Measurements from ENCODE around the gene JARID2.
A peak's percentile ranks its signal among the peaks of the same experiment; 100 is the strongest.

Gene JARID2

DNA sequence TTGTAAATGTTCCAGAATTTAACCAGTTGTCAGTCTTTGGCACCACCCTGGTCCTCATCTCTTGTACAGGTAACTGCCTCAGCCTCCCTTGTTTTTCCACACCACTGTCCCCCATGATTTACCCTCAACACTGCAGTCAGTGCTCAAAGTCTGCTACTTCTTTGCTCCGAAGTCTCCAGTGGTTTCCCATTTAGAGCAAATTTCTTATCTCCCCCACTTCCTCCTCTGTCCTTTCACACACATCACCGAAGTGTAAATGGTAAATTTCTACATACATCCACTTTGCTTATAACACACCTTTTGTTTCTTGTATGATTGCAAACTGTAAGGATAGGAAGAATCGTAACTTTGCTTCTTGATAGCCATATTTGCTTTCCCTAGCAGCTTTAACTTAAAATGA is 115.3 kb downstream of the JARID2 start:
- TF ChIP-seq, protein P1, sequence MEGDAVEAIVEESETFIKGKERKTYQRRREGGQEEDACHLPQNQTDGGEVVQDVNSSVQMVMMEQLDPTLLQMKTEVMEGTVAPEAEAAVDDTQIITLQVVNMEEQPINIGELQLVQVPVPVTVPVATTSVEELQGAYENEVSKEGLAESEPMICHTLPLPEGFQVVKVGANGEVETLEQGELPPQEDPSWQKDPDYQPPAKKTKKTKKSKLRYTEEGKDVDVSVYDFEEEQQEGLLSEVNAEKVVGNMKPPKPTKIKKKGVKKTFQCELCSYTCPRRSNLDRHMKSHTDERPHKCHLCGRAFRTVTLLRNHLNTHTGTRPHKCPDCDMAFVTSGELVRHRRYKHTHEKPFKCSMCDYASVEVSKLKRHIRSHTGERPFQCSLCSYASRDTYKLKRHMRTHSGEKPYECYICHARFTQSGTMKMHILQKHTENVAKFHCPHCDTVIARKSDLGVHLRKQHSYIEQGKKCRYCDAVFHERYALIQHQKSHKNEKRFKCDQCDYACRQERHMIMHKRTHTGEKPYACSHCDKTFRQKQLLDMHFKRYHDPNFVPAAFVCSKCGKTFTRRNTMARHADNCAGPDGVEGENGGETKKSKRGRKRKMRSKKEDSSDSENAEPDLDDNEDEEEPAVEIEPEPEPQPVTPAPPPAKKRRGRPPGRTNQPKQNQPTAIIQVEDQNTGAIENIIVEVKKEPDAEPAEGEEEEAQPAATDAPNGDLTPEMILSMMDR (IDR thresholded peaks at IDR 0.05; ENCODE audit: low read depth, low read length), result no peak
- in situ Hi-C loops (cut with HindIII; ENCODE audit: low sequenced_read_pairs), result no loop called here
- no peak overlapping the region for H3K4me3 ChIP-seq (ENCODE audit: low read depth, low read length)
- no peak for DNase-seq (ENCODE audit: low read depth, low spot score)

DNA sequence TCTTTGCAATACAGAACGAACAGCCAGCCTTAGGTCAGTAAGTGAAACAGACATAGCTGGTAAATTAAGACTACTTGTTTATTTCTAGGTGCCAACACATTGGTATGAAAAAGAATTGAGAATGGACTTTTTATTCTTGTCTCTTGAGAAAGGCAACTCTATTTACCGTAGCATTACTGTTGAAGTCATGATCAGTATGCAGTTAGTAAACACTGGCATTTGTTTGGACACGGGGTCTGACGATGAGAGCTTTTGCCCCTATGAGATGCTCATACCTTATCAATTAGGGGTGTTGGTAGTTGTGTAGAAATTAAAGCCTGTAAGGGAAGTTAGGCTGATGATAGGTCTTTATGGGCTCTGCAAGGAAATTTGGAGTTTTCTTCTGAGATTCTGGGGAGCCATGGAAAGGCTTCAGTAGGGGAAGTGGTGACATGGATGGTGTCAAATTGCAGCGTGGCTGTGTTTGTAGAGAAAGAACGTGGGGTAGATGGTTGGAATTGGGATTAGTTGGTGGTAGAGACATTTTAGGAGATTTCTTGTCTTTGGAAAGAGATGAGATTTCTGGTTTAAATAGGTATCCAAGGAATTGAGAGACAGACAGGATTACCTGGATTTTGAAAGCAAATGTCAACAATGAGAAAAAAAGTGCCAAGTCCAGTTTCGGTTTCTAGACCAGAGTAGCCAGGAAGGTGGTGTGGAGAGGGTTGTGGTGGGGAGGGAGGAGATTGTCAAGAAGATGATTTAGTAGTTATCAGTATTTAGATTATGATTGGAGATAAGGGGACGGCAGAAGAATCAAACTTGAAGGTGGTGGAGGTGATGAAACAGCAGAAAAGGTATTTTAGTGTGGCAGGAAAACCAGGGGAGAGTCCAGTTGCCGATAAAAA is 116.6 kb downstream of the JARID2 start:
- in situ Hi-C loops (cut with HindIII; ENCODE audit: low sequenced_read_pairs), result no loop called here

DNA sequence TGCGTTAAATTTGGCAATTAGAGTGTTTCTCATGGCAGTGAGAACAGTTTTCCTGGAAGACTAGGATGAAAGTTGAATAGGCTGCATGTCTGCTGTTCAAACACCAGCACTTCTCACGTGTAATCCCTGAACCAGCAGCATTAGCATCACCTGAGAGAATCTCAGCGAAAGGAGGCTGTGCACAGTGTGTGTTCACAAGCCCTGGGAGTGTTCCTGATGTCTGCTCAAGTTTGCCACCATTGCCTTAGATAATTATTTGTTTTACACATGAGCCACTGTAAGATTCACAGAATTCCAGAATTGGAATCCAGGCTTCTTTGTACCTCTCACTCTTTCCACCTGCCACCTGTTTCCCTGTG is 117.3 kb downstream of the JARID2 start:
- TF ChIP-seq, protein P1 (IDR thresholded peaks at IDR 0.05; ENCODE audit: low read depth, low read length), result no peak

More for the DNA sequence above, 116.6 kb downstream of the JARID2 start:
- H3K4me3 ChIP-seq (ENCODE audit: low read depth, low read length), result no peak overlapping the region
- DNase-seq (ENCODE audit: low read depth, low spot score), result no peak
- TF ChIP-seq, protein P1 (IDR thresholded peaks at IDR 0.05; ENCODE audit: low read depth, low read length), result no peak

DNA sequence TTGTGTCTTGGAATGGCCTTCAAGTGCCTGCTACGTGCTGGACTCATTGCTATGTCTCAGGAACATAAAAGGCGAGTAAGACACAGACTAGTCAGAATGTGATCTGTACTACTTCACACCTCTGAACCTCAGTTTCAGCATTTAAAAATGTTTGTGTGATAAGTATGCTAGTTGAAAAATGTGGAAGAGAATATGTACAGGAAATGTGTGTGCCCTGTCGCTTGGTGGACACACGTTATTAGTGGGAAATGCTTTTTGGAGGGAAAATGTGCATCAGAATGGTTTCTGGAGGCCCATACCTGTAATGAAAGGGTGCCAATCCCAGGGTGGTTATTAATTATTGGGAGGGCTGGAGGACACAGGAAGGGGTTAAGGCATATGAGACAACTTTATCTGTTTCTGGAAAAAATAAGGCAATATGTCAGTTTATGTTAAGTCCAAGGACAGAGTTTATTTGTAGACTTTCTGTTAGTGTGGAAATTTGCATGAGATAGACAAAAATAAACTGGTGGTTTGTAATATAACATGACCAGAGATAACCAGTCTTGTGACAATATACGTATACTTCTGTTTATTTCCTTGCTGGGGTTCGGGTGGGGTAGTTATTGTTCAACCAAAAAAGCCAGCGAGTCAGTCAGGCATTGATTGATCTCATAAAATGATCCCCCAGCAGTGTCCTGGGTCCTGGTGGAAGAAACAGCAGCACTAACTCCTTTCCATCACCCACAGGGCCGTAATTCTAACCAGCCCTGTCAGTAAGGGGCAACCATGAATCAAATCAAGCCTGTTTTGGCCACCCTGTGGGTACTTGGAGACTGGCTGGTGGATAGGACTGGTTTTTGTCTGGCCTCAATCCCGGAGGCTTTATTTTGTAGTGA is 117.9 kb downstream of the JARID2 start:
- DNase-seq (ENCODE audit: low read depth, low spot score), result no peak
- in situ Hi-C loops (cut with HindIII; ENCODE audit: low sequenced_read_pairs), result no loop called here
- TF ChIP-seq, protein P1 (IDR thresholded peaks at IDR 0.05; ENCODE audit: low read depth, low read length), result no peak
- H3K4me3 ChIP-seq (ENCODE audit: low read depth, low read length), result no peak overlapping the region

More for the DNA sequence above, 117.3 kb downstream of the JARID2 start:
- H3K4me3 ChIP-seq (ENCODE audit: low read depth, low read length), result no peak overlapping the region
- no peak for DNase-seq (ENCODE audit: low read depth, low spot score)
- in situ Hi-C loops (cut with HindIII; ENCODE audit: low sequenced_read_pairs), result no loop called here

DNA sequence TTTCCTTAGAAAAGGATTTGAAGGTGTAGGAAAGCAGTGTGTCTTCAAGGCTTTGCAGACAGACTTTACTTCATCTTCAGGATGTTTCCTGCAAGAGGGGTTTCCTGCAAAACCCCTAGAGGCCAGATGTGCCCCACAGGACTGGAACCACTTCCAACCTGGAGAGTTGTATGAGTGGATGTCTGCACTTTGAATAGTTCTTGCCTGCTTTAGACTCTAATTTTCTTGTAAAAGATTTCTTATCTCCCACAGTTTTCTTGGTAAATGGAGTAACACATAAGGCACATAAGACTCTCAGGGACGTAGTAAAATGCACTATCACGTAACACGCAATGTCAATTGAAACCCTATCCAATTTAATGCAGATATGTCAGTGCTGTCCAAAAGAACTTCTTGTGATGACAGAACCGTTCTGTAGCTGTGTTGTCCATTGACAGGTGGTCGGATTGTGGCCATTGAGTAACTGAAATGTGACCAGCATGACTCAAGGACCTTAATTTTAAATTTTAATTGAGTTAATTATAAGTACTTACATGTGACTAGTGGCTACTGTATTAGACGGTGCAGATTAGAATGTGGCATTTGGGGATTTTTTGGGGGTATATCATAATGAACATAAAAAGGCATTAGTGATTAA is 118.7 kb downstream of the JARID2 start:
- TF ChIP-seq, protein P1 (IDR thresholded peaks at IDR 0.05; ENCODE audit: low read depth, low read length), result no peak
- no peak overlapping the region for H3K4me3 ChIP-seq (ENCODE audit: low read depth, low read length)
- in situ Hi-C loops (cut with HindIII; ENCODE audit: low sequenced_read_pairs), result no loop called here
- DNase-seq (ENCODE audit: low read depth, low spot score), result no peak

DNA sequence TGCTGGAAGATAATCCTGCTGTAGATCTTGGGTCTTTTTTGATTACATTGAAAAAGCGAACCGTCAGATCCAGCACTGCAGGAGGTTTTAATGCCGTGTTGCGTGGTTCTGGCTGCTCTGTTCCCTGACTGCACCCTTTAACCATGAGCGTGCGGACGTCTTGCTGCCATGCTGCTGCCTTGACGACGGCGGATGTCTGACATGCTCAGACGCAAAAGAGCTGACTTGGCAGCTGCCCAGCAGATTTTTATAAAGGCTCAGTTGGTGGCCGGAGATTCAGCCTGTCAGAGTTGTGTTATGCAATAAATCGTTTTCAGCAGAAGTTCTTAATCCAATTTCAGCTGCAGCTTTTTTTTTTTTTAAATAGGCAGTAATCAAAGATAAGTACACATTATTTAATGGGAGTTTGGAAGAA is 119.4 kb downstream of the JARID2 start:
- in situ Hi-C loops (cut with HindIII; ENCODE audit: low sequenced_read_pairs), result no loop called here
- no peak overlapping the region for H3K4me3 ChIP-seq (ENCODE audit: low read depth, low read length)
- TF ChIP-seq, protein P1 (IDR thresholded peaks at IDR 0.05; ENCODE audit: low read depth, low read length), result no peak
- DNase-seq (ENCODE audit: low read depth, low spot score), result peak; percentile 90
